NB4 (cell line): ENCODE data around the gene MFF.

Experiments used
- POLR2A ChIP-seq: IDR thresholded peaks from 2 replicates; pipeline ENCODE4 v1.6.1; 2011; ENCODE audit warnings: mild to moderate bottlenecking; ENCODE audit not compliant: insufficient read length; ENCODE audit errors: extremely low read depth
- TF ChIP-seq, protein P1 (sequence below): IDR thresholded peaks from one replicate; pipeline ENCODE4 v1.5.1; 2012; ENCODE audit warnings: low read depth, low read length

DNA sequence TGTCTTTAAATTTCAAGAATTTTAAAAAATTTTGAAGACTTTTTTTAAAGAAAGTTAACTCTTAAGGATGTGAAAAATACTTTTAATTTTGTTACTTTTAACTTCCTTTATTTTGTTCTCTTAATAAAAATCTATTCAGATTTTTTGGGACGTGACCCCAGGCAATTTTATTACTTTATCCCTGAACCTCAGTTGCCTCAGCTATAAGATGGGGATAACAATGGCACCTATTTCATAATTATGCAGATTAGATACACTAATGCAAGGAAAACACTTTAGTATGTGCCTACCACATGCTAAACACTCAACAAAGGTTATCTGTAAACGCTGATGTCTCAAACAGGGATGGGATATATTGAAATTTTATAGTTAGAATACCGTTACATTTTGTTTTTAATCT, 64.2 kb downstream of the MFF start:
- no peak for TF ChIP-seq POLR2A
- TF ChIP-seq, protein P1, sequence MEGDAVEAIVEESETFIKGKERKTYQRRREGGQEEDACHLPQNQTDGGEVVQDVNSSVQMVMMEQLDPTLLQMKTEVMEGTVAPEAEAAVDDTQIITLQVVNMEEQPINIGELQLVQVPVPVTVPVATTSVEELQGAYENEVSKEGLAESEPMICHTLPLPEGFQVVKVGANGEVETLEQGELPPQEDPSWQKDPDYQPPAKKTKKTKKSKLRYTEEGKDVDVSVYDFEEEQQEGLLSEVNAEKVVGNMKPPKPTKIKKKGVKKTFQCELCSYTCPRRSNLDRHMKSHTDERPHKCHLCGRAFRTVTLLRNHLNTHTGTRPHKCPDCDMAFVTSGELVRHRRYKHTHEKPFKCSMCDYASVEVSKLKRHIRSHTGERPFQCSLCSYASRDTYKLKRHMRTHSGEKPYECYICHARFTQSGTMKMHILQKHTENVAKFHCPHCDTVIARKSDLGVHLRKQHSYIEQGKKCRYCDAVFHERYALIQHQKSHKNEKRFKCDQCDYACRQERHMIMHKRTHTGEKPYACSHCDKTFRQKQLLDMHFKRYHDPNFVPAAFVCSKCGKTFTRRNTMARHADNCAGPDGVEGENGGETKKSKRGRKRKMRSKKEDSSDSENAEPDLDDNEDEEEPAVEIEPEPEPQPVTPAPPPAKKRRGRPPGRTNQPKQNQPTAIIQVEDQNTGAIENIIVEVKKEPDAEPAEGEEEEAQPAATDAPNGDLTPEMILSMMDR, result no peak
